Mononuclear cell (primary cell): ENCODE results near the gene APOLD1. TPM values are rescaled to one million over a fixed set of nuclear protein-coding genes. Genes with fewer than 3 reads are reported as not detected.
A peak's percentile ranks its signal among the peaks of the same experiment; 100 is the strongest.
"Not testable (repeated sequence)": the region's sequence is repeated elsewhere in the genome, so short reads cannot be mapped to it uniquely, and the experiment has no call there.

Experiments used
- H3K27me3 ChIP-seq: 2 replicates; pipeline ENCODE4 v1.6.0; 2011; ENCODE audit warnings: low read length, control low read depth; ENCODE audit not compliant: insufficient read depth
- H3K4me1 ChIP-seq: 2 replicates; pipeline ENCODE4 v1.5.1; 2011; ENCODE audit warnings: mild to moderate bottlenecking, low read length, control low read depth; ENCODE audit not compliant: insufficient read depth
- H3K4me3 ChIP-seq: 2 replicates; pipeline ENCODE4 v1.5.1; 2011; ENCODE audit warnings: mild to moderate bottlenecking, low read length, moderate library complexity
- H3K9me3 ChIP-seq: 2 replicates; pipeline ENCODE4 v1.5.1; 2011; ENCODE audit warnings: low read depth, mild to moderate bottlenecking, control low read depth, low read length
- total RNA-seq: library from RNA; depleted of rRNA; stranded (reverse); fragments of >200 nt; gene quantifications from one replicate; pipeline ENCODE4 v1.2.3, GENCODE V29; 2012

The APOLD1 gene
- total RNA-seq, 1 donor: 1.8 TPM

DNA sequence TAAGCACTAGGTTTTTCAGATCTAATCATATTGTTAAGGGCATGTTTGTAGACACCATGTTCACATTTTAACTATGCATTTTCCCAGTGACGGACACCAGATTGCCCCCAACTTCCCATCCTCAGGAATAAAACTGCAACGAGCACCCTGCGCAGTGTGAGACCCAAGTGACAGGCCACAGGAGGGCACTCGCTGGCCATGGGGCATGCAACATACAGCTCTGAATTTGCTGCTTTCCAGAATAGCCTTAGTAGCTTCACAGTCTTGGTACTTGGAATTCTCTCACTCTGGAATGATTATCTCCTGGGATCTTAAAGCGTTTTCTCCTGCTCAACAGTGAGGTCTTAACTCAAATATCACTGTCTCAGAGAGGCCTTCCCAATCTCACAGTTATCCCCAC is 26.7 kb downstream of the APOLD1 start:
- Histone ChIP-seq H3K4me3 (no peak overlapping the region), H3K9me3 (no peaks in the 10 kb centered on the region), H3K4me1 (peaks cover 49% of the 10 kb centered on the region), H3K27me3 (no peaks in the 10 kb centered on the region)

DNA sequence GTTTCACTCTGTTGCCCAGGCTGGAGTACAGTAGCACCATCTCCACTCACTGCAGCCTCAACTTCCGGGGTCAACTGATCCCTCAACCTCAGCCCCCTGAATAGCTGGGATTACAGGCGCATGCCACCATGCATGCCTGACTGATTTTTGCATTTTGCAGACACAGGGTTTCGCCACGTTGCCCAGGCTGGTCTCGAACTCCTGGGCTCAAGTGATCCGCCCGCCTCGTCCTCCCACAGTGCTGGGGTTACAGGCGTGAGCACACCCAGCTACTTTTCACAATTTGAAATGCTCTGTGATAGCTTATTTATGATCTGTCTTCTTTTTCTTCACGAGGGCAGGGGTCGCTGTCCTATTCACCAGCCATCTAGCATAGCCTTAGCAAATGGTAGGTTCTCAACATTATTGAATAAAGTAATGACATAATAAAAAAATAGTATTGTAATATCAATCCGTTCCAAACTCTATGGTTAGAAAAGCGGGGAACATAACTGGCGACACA is 27.2 kb downstream of the APOLD1 start:
- Histone ChIP-seq H3K4me3 (no peak overlapping the region), H3K4me1 (peaks cover 49% of the 10 kb centered on the region)

GRCh38 chr12:12813120-12814101 is 28.0 kb downstream of the APOLD1 start, which contains the start of gene DDX47:
DDX47 (plus strand) TSS chr12:12813346; CDS start chr12:12813368, 22 bp downstream.
- Histone ChIP-seq H3K9me3 (no peaks in the 10 kb centered on the region), H3K4me1 (peaks cover 45% of the 10 kb centered on the region), H3K27me3 (no peaks in the 10 kb centered on the region)

More for the DNA sequence above, 27.2 kb downstream of the APOLD1 start:
- H3K27me3 ChIP-seq: no peaks in the 10 kb centered on the region
- H3K9me3 ChIP-seq: no peaks in the 10 kb centered on the region

GRCh38 chr12:12817616-12818015 is 32.2 kb downstream of the APOLD1 start:
- peaks cover 34% of the 10 kb centered on the region for H3K4me1 ChIP-seq
- no peaks in the 10 kb centered on the region for H3K27me3 ChIP-seq

More at GRCh38 chr12:12813120-12814101, 28.0 kb downstream of the APOLD1 start, which contains the start of gene DDX47:
- peak within 1 kb of the TSS; percentile 81 for H3K4me3 ChIP-seq

GRCh38 chr12:12818701-12819100 is 33.2 kb downstream of the APOLD1 start:
- Histone ChIP-seq H3K27me3 (no peaks in the 10 kb centered on the region), H3K4me1 (peaks cover 31% of the 10 kb centered on the region), H3K9me3 (no peaks in the 10 kb centered on the region), H3K4me3 (no peak overlapping the region)

More at GRCh38 chr12:12817616-12818015, 32.2 kb downstream of the APOLD1 start:
- H3K4me3 ChIP-seq: no peak overlapping the region
- H3K9me3 ChIP-seq: no peaks in the 10 kb centered on the region

DNA sequence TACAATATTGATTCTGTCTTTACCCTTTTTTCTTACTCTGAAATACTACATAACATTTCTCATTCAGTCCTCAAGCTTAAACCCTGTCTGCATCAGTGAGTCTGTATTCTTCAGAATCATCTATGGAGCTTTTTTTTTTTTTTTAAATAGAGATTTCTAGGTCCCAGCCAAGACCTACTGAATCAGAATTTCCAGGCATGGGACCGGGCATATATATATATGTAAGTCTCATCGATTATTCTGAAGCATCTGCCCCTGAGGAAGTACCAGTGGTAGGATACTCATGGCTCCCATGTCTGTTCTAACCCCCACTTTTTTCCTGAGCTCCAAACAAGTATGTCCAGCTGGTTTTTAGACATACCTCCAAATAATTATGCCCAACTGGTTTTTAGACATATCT is 33.8 kb downstream of the APOLD1 start:
- Histone ChIP-seq H3K27me3 (no peaks in the 10 kb centered on the region), H3K4me3 (no peak overlapping the region), H3K4me1 (peaks cover 26% of the 10 kb centered on the region), H3K9me3 (no peaks in the 10 kb centered on the region)

DNA sequence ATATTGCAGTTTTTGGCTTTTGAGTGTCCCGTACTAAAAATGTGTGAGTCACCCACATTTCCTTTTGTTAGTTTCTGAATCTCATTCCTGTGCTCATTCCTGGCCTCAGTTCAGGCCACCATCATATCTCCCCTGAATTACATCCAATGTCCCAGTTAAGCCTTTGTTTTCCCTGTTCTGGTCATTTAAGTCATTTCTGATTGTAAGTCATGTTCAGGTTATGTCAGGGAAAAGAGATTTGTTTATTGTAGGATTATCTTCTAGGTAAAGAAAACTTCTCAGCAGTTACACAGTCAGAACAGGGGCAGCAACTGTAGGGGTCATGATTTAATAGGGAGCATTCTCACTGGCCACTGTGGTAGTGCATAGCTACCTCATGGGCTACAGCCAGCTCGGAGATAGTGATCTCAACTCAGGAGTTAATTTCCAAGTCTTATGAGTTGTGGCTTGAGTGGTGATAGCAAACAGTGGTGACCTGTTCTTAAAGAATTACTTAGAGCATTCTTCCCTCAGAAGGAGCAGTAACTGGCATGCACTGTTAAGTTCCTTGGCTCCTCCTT is 34.4 kb downstream of the APOLD1 start:
- peaks cover 21% of the 10 kb centered on the region for H3K4me1 ChIP-seq
- H3K9me3 ChIP-seq: no peaks in the 10 kb centered on the region
- no peak overlapping the region for H3K4me3 ChIP-seq
- no peaks in the 10 kb centered on the region for H3K27me3 ChIP-seq

DNA sequence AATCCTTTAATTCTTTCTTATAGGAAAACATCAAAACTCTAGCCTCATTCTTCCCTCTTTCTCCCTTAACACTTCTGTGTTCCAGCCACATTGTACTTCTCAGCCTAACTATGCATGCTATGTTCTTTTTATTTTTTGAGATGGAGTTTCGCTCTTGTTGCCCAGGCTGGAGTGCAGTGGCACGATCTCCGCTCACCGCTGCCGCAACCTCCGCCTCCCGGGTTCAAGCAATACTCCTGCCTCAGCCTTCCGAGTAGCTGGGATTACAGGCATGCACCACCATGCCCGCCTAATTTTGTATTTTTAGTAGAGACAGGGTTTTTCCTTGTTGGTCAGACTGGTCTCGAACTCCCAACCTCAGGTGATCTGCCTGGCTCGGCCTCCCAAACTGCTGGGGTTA is 34.9 kb downstream of the APOLD1 start:
- H3K4me3 ChIP-seq, H3K27me3 ChIP-seq, H3K9me3 ChIP-seq: not testable (repeated sequence)
- peaks cover 19% of the 10 kb centered on the region for H3K4me1 ChIP-seq

GRCh38 chr12:12821975-12822374 is 36.5 kb downstream of the APOLD1 start:
- Histone ChIP-seq H3K9me3 (no peaks in the 10 kb centered on the region), H3K4me3 (no peak overlapping the region), H3K4me1 (peaks cover 10% of the 10 kb centered on the region), H3K27me3 (no peaks in the 10 kb centered on the region)

GRCh38 chr12:12822886-12823285 is 37.4 kb downstream of the APOLD1 start:
- H3K27me3 ChIP-seq: no peaks in the 10 kb centered on the region

GRCh38 chr12:12823300-12823699 is 37.8 kb downstream of the APOLD1 start:
- H3K27me3 ChIP-seq: no peaks in the 10 kb centered on the region
- H3K4me1 ChIP-seq: no peaks in the 10 kb centered on the region
- no peaks in the 10 kb centered on the region for H3K9me3 ChIP-seq
- H3K4me3 ChIP-seq: no peak overlapping the region

More at GRCh38 chr12:12822886-12823285, 37.4 kb downstream of the APOLD1 start:
- Histone ChIP-seq H3K4me1 (peaks cover 1% of the 10 kb centered on the region), H3K9me3 (no peaks in the 10 kb centered on the region), H3K4me3 (no peak overlapping the region)

- Histone ChIP-seq H3K4me3 (no peak overlapping the region), H3K27me3 (no peaks in the 10 kb centered on the region)
Measured at GRCh38 chr12:12823811-12824210, 38.4 kb downstream of the APOLD1 start.

DNA sequence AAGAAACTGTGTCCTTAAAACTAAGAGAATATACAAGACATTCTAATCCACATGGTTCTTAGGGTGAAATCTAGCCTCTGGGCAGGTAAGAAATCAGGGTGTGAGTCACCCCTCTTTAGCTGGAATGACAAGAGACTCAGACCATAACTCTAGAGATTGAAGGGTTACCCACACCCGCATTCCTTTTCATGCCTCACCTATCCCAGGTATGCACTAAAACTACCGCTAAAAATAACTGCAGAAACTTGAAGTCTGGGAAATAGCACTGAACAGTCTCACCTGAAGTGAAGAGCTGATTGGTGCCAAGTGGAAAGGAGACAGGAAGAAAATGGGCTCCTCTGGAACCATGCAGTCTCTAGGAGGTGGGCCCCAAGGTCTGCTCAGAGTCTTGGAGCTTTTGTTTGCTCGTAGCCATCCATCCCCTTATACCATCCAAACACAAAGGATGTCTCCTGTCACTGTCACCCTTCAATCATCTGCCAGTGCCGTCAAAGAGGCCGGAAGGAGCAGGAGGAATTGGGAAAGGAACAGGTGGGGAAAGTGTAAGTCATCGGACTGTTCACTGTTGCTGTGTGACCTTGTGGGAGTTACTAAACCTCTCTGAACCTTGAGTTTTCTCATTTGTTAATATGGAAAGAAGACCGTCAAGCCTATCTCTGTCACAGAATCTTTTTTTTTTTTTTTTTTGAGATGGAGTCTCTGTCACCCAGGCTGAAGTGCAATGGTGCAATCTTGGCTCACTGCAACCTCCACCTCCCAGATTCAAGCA is 50.1 kb downstream of the APOLD1 start:
- Histone ChIP-seq H3K4me1 (peaks cover 4% of the 10 kb centered on the region), H3K9me3 (no peaks in the 10 kb centered on the region), H3K27me3 (no peaks in the 10 kb centered on the region), H3K4me3 (no peak overlapping the region)

More at GRCh38 chr12:12823811-12824210, 38.4 kb downstream of the APOLD1 start:
- Histone ChIP-seq H3K9me3 (no peaks in the 10 kb centered on the region), H3K4me1 (no peaks in the 10 kb centered on the region)

GRCh38 chr12:12836571-12836970 is 51.1 kb downstream of the APOLD1 start:
- H3K27me3 ChIP-seq: no peaks in the 10 kb centered on the region
- peaks cover 4% of the 10 kb centered on the region for H3K4me1 ChIP-seq
- H3K4me3 ChIP-seq: no peak overlapping the region
- H3K9me3 ChIP-seq: no peaks in the 10 kb centered on the region
